Common myeloid progenitor, CD34-positive (primary cell): ENCODE data around the gene TMEM178B.

ENCODE experiments used
- CTCF ChIA-PET: fragments of 350-600 bp; sonication (Branson Sonifier 250); formaldehyde crosslinking; loops from one replicate; lab custom pipeline; 2021; ENCODE audit warnings: antibody characterized with exemption; lab: Charles Lee
- POLR2A ChIA-PET: fragments of 350-600 bp; sonication (Branson Sonifier 250); formaldehyde crosslinking; loops from one replicate; lab custom pipeline; 2021; ENCODE audit warnings: antibody characterized with exemption; lab: Charles Lee
- DNase-seq, 3 donors: peaks; one replicate each; pipeline versions ENCODE4 v3.0.0 to v3.0.0-alpha.2; 2013
- H3K27ac ChIP-seq, 2 experiments: 1 replicate in 1 of 2; 2 replicates in 1 of 2; pipeline ENCODE4 v1.7.0; 2013; ENCODE audit warnings: inconsistent platforms in 2 of 2, low read length in 2 of 2, mild to moderate bottlenecking in 2 of 2, low read depth in 1 of 2, moderate library complexity in 1 of 2; ENCODE audit not compliant: severe bottlenecking in 2 of 2, insufficient read depth in 1 of 2, poor library complexity in 1 of 2
- H3K27me3 ChIP-seq, 5 experiments: replicated peaks in 2 of 5; 1 replicate in 3 of 5; 2 replicates in 2 of 5; pipeline versions ENCODE4 v1.6.1 to v1.7.0; 2013; ENCODE audit warnings: low read length in 4 of 5, mild to moderate bottlenecking in 2 of 5, moderate library complexity in 2 of 5, inconsistent platforms in 1 of 5; ENCODE audit not compliant: insufficient read depth in 5 of 5, control insufficient read depth in 4 of 5
- H3K36me3 ChIP-seq, 4 experiments: 1 replicate in 2 of 4; 2 replicates in 2 of 4; pipeline versions ENCODE4 v1.6.1 to v1.7.0; 2013; ENCODE audit warnings: low read length in 3 of 4, control low read depth in 1 of 4, mild to moderate bottlenecking in 1 of 4; ENCODE audit not compliant: control insufficient read depth in 4 of 4, insufficient read depth in 4 of 4
- H3K4me1 ChIP-seq, 4 experiments: 1 replicate in 3 of 4; 2 replicates in 1 of 4; pipeline versions ENCODE4 v1.6.1 to v1.7.1; 2013; ENCODE audit warnings: low read length in 3 of 4, mild to moderate bottlenecking in 3 of 4, control low read depth in 1 of 4, inconsistent platforms in 1 of 4, moderate library complexity in 1 of 4; ENCODE audit not compliant: control insufficient read depth in 4 of 4, insufficient read depth in 4 of 4; ENCODE audit errors: control extremely low read depth in 1 of 4
- H3K4me3 ChIP-seq, 7 experiments: 1 replicate in 4 of 7; 2 replicates in 3 of 7; pipeline versions ENCODE4 v1.5.1 to v1.7.0; 2013; ENCODE audit warnings: mild to moderate bottlenecking in 7 of 7, low read length in 6 of 7, moderate library complexity in 6 of 7, inconsistent platforms in 2 of 7, low read depth in 2 of 7, control low read depth in 1 of 7; ENCODE audit not compliant: insufficient read depth in 4 of 7, control insufficient read depth in 1 of 7; ENCODE audit errors: extremely low read depth in 1 of 7
- H3K9me3 ChIP-seq, 5 experiments: 1 replicate in 4 of 5; 2 replicates in 1 of 5; pipeline versions ENCODE4 v1.6.1 to v1.7.1; 2013; ENCODE audit warnings: low read length in 4 of 5, mild to moderate bottlenecking in 2 of 5, inconsistent platforms in 1 of 5, low read depth in 1 of 5, moderate library complexity in 1 of 5; ENCODE audit not compliant: control insufficient read depth in 4 of 5, insufficient read depth in 2 of 5; ENCODE audit errors: control extremely low read depth in 1 of 5
- WGBS: methylation state at CpG from one replicate; pipeline ENCODE4 v1.1.5; 2013; ENCODE audit not compliant: insufficient coverage; 5-methylcytosine and 5-hydroxymethylcytosine counted together

TMEM178B gene

GRCh38 chr7:141300816-141301215, 227.0 kb downstream of the TMEM178B start:
- no peaks in the 10 kb centered on the region for H3K4me1 ChIP-seq
- no peak for DNase-seq
- peaks cover 0 to 2% (median 0%) of the 10 kb centered on the region in 5 experiments for H3K27me3 ChIP-seq
- no peak overlapping the region for H3K27ac ChIP-seq
- WGBS: 83% methylated on average over 2 of the region's 2 CpGs
- H3K4me3 ChIP-seq: no peak overlapping the region
- ChIA-PET CTCF (interaction anchor here (1.0 kb wide), 1 partner anchor 18 kb away, joined by 3 read pairs; no protein-coding TSS in a partner anchor), POLR2A (no interaction called here)
- peaks cover 0 to 2% (median 0%) of the 10 kb centered on the region in 5 experiments for H3K9me3 ChIP-seq
- H3K36me3 ChIP-seq: no peaks in the 10 kb centered on the region

GRCh38 chr7:141301544-141301943, 227.7 kb downstream of the TMEM178B start:
- CTCF ChIA-PET: interaction anchor here (1.0 kb wide), 1 partner anchor 18 kb away, joined by 3 read pairs; no protein-coding TSS in a partner anchor
- 91% methylated on average over 7 of the region's 8 CpGs for WGBS

GRCh38 chr7:141302617-141303016, 228.8 kb downstream of the TMEM178B start:
- peaks cover 0 to 2% (median 0%) of the 10 kb centered on the region in 5 experiments for H3K9me3 ChIP-seq
- ChIA-PET CTCF (no interaction called here), POLR2A (no interaction called here)
- H3K4me3 ChIP-seq: no peak overlapping the region
- no peak overlapping the region for H3K27ac ChIP-seq
- H3K4me1 ChIP-seq: no peaks in the 10 kb centered on the region
- no peak for DNase-seq
- peaks cover 0 to 2% (median 0%) of the 10 kb centered on the region in 5 experiments for H3K27me3 ChIP-seq
- H3K36me3 ChIP-seq: no peaks in the 10 kb centered on the region
- 100% methylated on average over 3 of the region's 3 CpGs for WGBS

More at GRCh38 chr7:141301544-141301943, 227.7 kb downstream of the TMEM178B start:
- DNase-seq: no peak
- Histone ChIP-seq H3K27ac (no peak overlapping the region), H3K27me3 (peaks cover 0 to 2% (median 0%) of the 10 kb centered on the region in 5 experiments), H3K36me3 (no peaks in the 10 kb centered on the region), H3K4me1 (no peaks in the 10 kb centered on the region), H3K9me3 (peaks cover 0 to 2% (median 0%) of the 10 kb centered on the region in 5 experiments), H3K4me3 (no peak overlapping the region)
- POLR2A ChIA-PET: no interaction called here

- no peak overlapping the region for H3K4me3 ChIP-seq
- CTCF ChIA-PET: no interaction called here
- peaks cover 0 to 2% (median 0%) of the 10 kb centered on the region in 5 experiments for H3K9me3 ChIP-seq
- POLR2A ChIA-PET: no interaction called here
- no peak overlapping the region for H3K27ac ChIP-seq
- DNase-seq: no peak
- WGBS: 87% methylated on average over 1 of the region's 2 CpGs
- peaks cover 0 to 2% (median 0%) of the 10 kb centered on the region in 5 experiments for H3K27me3 ChIP-seq
- H3K36me3 ChIP-seq: no peaks in the 10 kb centered on the region
- H3K4me1 ChIP-seq: no peaks in the 10 kb centered on the region
Measured at GRCh38 chr7:141304291-141304690, 230.4 kb downstream of the TMEM178B start.

GRCh38 chr7:141306081-141306480, 232.2 kb downstream of the TMEM178B start:
- ChIA-PET POLR2A (no interaction called here), CTCF (no interaction called here)
- Histone ChIP-seq H3K27me3 (peaks cover 0 to 2% (median 0%) of the 10 kb centered on the region in 5 experiments), H3K27ac (no peak overlapping the region), H3K4me1 (no peaks in the 10 kb centered on the region), H3K36me3 (no peaks in the 10 kb centered on the region), H3K4me3 (no peak overlapping the region), H3K9me3 (peaks cover 0 to 2% (median 0%) of the 10 kb centered on the region in 5 experiments)
- WGBS: 71% methylated on average over 2 of the region's 4 CpGs
- DNase-seq: no peak

GRCh38 chr7:141312395-141312794, 238.5 kb downstream of the TMEM178B start:
- DNase-seq: no peak
- Histone ChIP-seq H3K36me3 (no peaks in the 10 kb centered on the region), H3K4me1 (no peaks in the 10 kb centered on the region), H3K27ac (no peak overlapping the region), H3K27me3 (peaks cover 0 to 1% (median 0%) of the 10 kb centered on the region in 5 experiments), H3K4me3 (no peak overlapping the region), H3K9me3 (peaks cover 0 to 1% (median 0%) of the 10 kb centered on the region in 5 experiments)
- 86% methylated on average over 1 of the region's 2 CpGs for WGBS
- CTCF ChIA-PET: no interaction called here
- POLR2A ChIA-PET: no interaction called here

- Histone ChIP-seq H3K36me3 (no peaks in the 10 kb centered on the region), H3K4me1 (no peaks in the 10 kb centered on the region), H3K27me3 (peaks cover 0 to 3% (median 0%) of the 10 kb centered on the region in 5 experiments), H3K9me3 (peaks cover 0 to 1% (median 0%) of the 10 kb centered on the region in 5 experiments), H3K27ac (no peak overlapping the region), H3K4me3 (no peak overlapping the region)
- POLR2A ChIA-PET: no interaction called here
- WGBS: 0% methylated on average over 1 of the region's 2 CpGs
- CTCF ChIA-PET: no interaction called here
- no peak for DNase-seq
Measured at GRCh38 chr7:141312828-141313521, 239.1 kb downstream of the TMEM178B start.
